Mesenchymal stem cell (in vitro differentiated cells and primary cell): ENCODE measurements around the gene FER1L5.

Experiments used
- DNase-seq: peaks from one replicate; pipeline ENCODE4 v3.0.0-alpha.2; 2013
- H2AFZ ChIP-seq: one replicate; pipeline ENCODE4 v1.6.1; 2013; ENCODE audit warnings: low read depth, mild to moderate bottlenecking, control low read depth, inconsistent platforms, low read length, moderate library complexity
- H2AK5ac ChIP-seq: 2 replicates; pipeline ENCODE4 v1.6.1; 2013; ENCODE audit warnings: low read length, moderate library complexity, mild to moderate bottlenecking, inconsistent platforms; ENCODE audit not compliant: severe bottlenecking
- H2BK120ac ChIP-seq: one replicate; pipeline ENCODE4 v1.6.1; 2013; ENCODE audit warnings: low read depth, mild to moderate bottlenecking, inconsistent platforms, low read length, moderate library complexity
- H2BK12ac ChIP-seq, 2 experiments: one replicate each; pipeline ENCODE4 v1.6.1; 2013; ENCODE audit warnings: inconsistent platforms in 2 of 2, low read length in 2 of 2, mild to moderate bottlenecking in 2 of 2, moderate library complexity in 2 of 2, control low read depth in 1 of 2
- H2BK15ac ChIP-seq: one replicate; pipeline ENCODE4 v1.6.1; 2013; ENCODE audit warnings: mild to moderate bottlenecking, low read depth, inconsistent platforms; ENCODE audit not compliant: poor library complexity, severe bottlenecking
- H2BK5ac ChIP-seq: 2 replicates; pipeline ENCODE4 v1.6.1; 2013; ENCODE audit warnings: low read depth, mild to moderate bottlenecking, low read length, control low read depth, inconsistent platforms; ENCODE audit not compliant: poor library complexity, severe bottlenecking
- H3K14ac ChIP-seq, 2 experiments: one replicate each; pipeline ENCODE4 v1.6.1; 2013; ENCODE audit warnings: inconsistent platforms in 2 of 2, low read length in 2 of 2, control low read depth in 1 of 2, mild to moderate bottlenecking in 1 of 2, moderate library complexity in 1 of 2
- H3K18ac ChIP-seq, 2 experiments: one replicate each; pipeline ENCODE4 v1.6.1; 2013; ENCODE audit warnings: inconsistent platforms in 2 of 2, low read length in 2 of 2, control low read depth in 1 of 2, low read depth in 1 of 2, mild to moderate bottlenecking in 1 of 2
- H3K23ac ChIP-seq, 2 experiments: one replicate each; pipeline ENCODE4 v1.6.1; 2013; ENCODE audit warnings: inconsistent platforms in 2 of 2, low read length in 2 of 2, mild to moderate bottlenecking in 2 of 2, moderate library complexity in 2 of 2, control low read depth in 1 of 2
- H3K27ac ChIP-seq: 2 replicates; pipeline ENCODE4 v1.5.1; 2013; ENCODE audit warnings: mild to moderate bottlenecking, moderate library complexity, low read length, control low read depth, inconsistent platforms; ENCODE audit not compliant: poor library complexity, severe bottlenecking
- H3K27me3 ChIP-seq, 2 experiments: 2 replicates each; pipeline versions ENCODE4 v1.6.1 to v1.7.0; 2013; ENCODE audit warnings: low read length in 2 of 2, mild to moderate bottlenecking in 2 of 2, moderate library complexity in 2 of 2, control low read depth in 1 of 2, inconsistent platforms in 1 of 2; ENCODE audit not compliant: control insufficient read depth in 1 of 2, insufficient read depth in 1 of 2
- H3K36me3 ChIP-seq, 2 experiments: 2 replicates each; pipeline versions ENCODE4 v1.6.1 to v1.7.0; 2013; ENCODE audit warnings: low read length in 2 of 2, control low read depth in 1 of 2, inconsistent platforms in 1 of 2, low read depth in 1 of 2, mild to moderate bottlenecking in 1 of 2; ENCODE audit not compliant: insufficient read depth in 2 of 2, control insufficient read depth in 1 of 2
- H3K4ac ChIP-seq, 2 experiments: one replicate each; pipeline ENCODE4 v1.6.1; 2013; ENCODE audit warnings: inconsistent platforms in 2 of 2, low read length in 2 of 2, mild to moderate bottlenecking in 2 of 2, moderate library complexity in 2 of 2, control low read depth in 1 of 2, low read depth in 1 of 2
- H3K4me1 ChIP-seq: 2 replicates; pipeline ENCODE4 v1.6.1; 2013; ENCODE audit warnings: low read depth, low read length, control low read depth; ENCODE audit not compliant: control insufficient read depth, insufficient read depth
- H3K4me2 ChIP-seq: 2 replicates; pipeline ENCODE4 v1.6.1; 2013; ENCODE audit warnings: low read length, mild to moderate bottlenecking, inconsistent platforms; ENCODE audit not compliant: poor library complexity, severe bottlenecking
- H3K4me3 ChIP-seq, 2 experiments: 2 replicates each; pipeline versions ENCODE4 v1.5.1 to v1.7.0; 2013; ENCODE audit warnings: low read length in 2 of 2, mild to moderate bottlenecking in 2 of 2, control low read depth in 1 of 2, low read depth in 1 of 2; ENCODE audit not compliant: insufficient read depth in 1 of 2
- H3K79me1 ChIP-seq: replicated peaks from 2 replicates; pipeline ENCODE4 v1.6.1; 2013; ENCODE audit warnings: mild to moderate bottlenecking, control low read depth, low read length, inconsistent platforms; ENCODE audit not compliant: poor library complexity, severe bottlenecking
- H3K9ac ChIP-seq: 2 replicates; pipeline ENCODE4 v1.7.0; 2013; ENCODE audit warnings: mild to moderate bottlenecking, low read length, moderate library complexity
- H3K9me3 ChIP-seq: 2 replicates; pipeline ENCODE4 v1.7.0; 2013; ENCODE audit warnings: mild to moderate bottlenecking, low read length; ENCODE audit not compliant: control insufficient read depth
- H4K8ac ChIP-seq: one replicate; pipeline ENCODE4 v1.6.1; 2013; ENCODE audit warnings: inconsistent platforms, mild to moderate bottlenecking, low read length, moderate library complexity
- H4K91ac ChIP-seq: one replicate; pipeline ENCODE4 v1.6.1; 2013; ENCODE audit warnings: mild to moderate bottlenecking, low read length, inconsistent platforms
- WGBS: methylation state at CpG from one replicate; pipeline ENCODE4 v1.1.7; 2013; ENCODE audit warnings: mixed read lengths; 5-methylcytosine and 5-hydroxymethylcytosine counted together

Gene FER1L5

GRCh38 chr2:96680561-96681141 lies 38.1 kb downstream of the FER1L5 start:
- 77% methylated on average over 2 of the region's 5 CpGs for WGBS

GRCh38 chr2:96681540-96681939 lies 39.0 kb downstream of the FER1L5 start:
- H3K4me2 ChIP-seq = no peak overlapping the region
- H3K9me3 ChIP-seq = no peaks in the 10 kb centered on the region
- H2BK15ac ChIP-seq = no peak overlapping the region
- no peak overlapping the region for H2AFZ ChIP-seq
- no peak overlapping the region for H3K27ac ChIP-seq
- H4K8ac ChIP-seq = no peak overlapping the region
- H2BK5ac ChIP-seq = no peak overlapping the region
- H3K14ac ChIP-seq = no peak overlapping the region
- H3K18ac ChIP-seq = no peak overlapping the region
- H4K91ac ChIP-seq = no peak overlapping the region
- no peak overlapping the region for H2BK12ac ChIP-seq
- H3K4me1 ChIP-seq = peaks cover 17% of the 10 kb centered on the region
- no peak overlapping the region for H3K23ac ChIP-seq
- no peaks in the 10 kb centered on the region for H3K36me3 ChIP-seq
- 92% methylated on average over 3 of the region's 4 CpGs for WGBS
- no peak overlapping the region for H3K4ac ChIP-seq
- no peak overlapping the region for H3K4me3 ChIP-seq
- H3K9ac ChIP-seq = no peak overlapping the region
- no peaks in the 10 kb centered on the region for H3K79me1 ChIP-seq
- peaks cover 8 to 50% of the 10 kb centered on the region in 2 experiments for H3K27me3 ChIP-seq
- no peak for DNase-seq
- H2AK5ac ChIP-seq = no peak overlapping the region
- H2BK120ac ChIP-seq = no peak overlapping the region

More at GRCh38 chr2:96680561-96681141, 38.1 kb downstream of the FER1L5 start:
- no peak for DNase-seq
- no peak overlapping the region for H3K4ac ChIP-seq
- H2AFZ ChIP-seq = no peak overlapping the region
- H3K9me3 ChIP-seq = no peaks in the 10 kb centered on the region
- H3K4me3 ChIP-seq = no peak overlapping the region
- no peak overlapping the region for H4K8ac ChIP-seq
- no peak overlapping the region for H2BK15ac ChIP-seq
- H3K18ac ChIP-seq = no peak overlapping the region
- H3K23ac ChIP-seq = no peak overlapping the region
- no peak overlapping the region for H2BK5ac ChIP-seq
- H3K9ac ChIP-seq = no peak overlapping the region
- H3K79me1 ChIP-seq = no peaks in the 10 kb centered on the region
- H4K91ac ChIP-seq = no peak overlapping the region
- peaks cover 10% of the 10 kb centered on the region for H3K4me1 ChIP-seq
- H3K14ac ChIP-seq = no peak overlapping the region
- H2AK5ac ChIP-seq = no peak overlapping the region
- no peak overlapping the region for H2BK120ac ChIP-seq
- no peak overlapping the region for H3K27ac ChIP-seq
- no peak overlapping the region for H2BK12ac ChIP-seq
- no peaks in the 10 kb centered on the region for H3K36me3 ChIP-seq
- H3K4me2 ChIP-seq = no peak overlapping the region
- H3K27me3 ChIP-seq = peaks cover 7 to 42% of the 10 kb centered on the region in 2 experiments

DNA sequence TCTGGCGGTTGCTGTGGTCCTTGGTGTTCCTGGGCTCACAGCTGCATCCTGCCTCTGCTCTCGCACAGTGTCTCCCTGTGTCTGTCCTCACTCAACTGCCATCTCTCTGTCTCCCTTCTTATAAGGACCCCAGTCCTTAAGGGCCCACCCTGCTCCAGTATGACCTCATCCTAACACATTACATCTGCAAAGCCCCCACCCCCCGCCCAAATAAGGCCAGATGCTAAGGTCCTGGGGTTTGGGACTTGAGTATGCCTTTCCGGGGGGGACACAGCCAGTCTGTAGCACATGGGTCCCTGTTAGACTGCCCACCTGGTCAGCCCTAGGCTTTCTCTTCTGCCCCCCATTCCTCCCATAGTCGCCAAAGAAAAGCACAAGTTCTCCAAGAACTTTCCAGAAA lies 40.7 kb downstream of the FER1L5 start:
- no peak overlapping the region for H3K18ac ChIP-seq
- no peak overlapping the region for H2AK5ac ChIP-seq
- H3K79me1 ChIP-seq = no peaks in the 10 kb centered on the region
- no peak overlapping the region for H3K4ac ChIP-seq
- no peaks in the 10 kb centered on the region for H3K9me3 ChIP-seq
- H4K8ac ChIP-seq = no peak overlapping the region
- H4K91ac ChIP-seq = no peak overlapping the region
- H3K9ac ChIP-seq = no peak overlapping the region
- no peak overlapping the region for H2AFZ ChIP-seq
- no peak overlapping the region for H2BK15ac ChIP-seq
- WGBS = 83% methylated on average over 5 of the region's 5 CpGs
- H3K27me3 ChIP-seq = peaks cover 8 to 57% of the 10 kb centered on the region in 2 experiments
- no peaks in the 10 kb centered on the region for H3K36me3 ChIP-seq
- no peak for DNase-seq
- no peak overlapping the region for H3K4me2 ChIP-seq
- H3K23ac ChIP-seq = no peak overlapping the region
- peaks cover 20% of the 10 kb centered on the region for H3K4me1 ChIP-seq
- H2BK120ac ChIP-seq = no peak overlapping the region
- H3K27ac ChIP-seq = no peak overlapping the region
- H3K4me3 ChIP-seq = no peak overlapping the region
- no peak overlapping the region for H2BK5ac ChIP-seq
- no peak overlapping the region for H2BK12ac ChIP-seq
- no peak overlapping the region for H3K14ac ChIP-seq

DNA sequence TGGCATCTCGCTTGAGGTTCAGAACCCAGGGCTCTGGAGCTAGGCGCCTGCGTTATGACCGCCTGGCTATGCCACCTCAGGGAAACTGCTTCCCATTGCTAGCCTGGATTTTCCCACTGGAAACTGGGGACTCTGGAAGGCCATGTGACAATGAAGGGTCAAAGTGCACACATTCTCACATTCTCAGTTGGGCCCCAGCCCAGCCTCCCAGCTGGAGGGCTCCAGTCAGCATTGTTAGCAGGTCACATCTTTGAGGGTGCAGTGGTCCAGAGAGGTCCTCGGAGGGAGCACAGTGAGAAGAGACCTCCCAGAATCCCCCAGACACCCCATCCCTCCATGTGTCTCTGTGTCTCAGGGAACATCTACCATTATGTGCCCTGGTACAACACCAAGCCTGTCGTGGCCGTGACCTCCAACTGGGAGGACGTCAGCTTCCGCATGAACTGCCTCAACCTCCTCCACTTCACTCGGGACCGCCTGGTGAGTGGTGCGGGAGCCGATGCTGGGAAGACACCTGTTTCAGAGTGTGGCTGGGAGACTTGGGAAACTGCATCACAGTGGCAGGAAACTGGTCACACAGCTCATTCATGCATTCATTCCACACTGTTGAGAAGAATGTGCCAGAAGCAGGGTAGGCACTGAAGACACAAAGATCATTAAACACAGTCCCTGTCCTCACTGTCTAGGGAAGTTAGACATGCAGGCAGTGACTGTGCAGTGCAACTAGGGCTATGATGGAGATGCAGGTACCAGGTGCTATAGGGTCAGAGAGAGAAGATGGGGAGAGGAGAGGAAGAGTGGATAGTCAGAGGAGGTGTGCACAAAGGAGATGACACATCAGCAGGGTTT lies 41.6 kb downstream of the FER1L5 start:
- Histone ChIP-seq H3K4me1 (peaks cover 20% of the 10 kb centered on the region), H3K4me2 (no peak overlapping the region), H2BK120ac (no peak overlapping the region), H3K27me3 (peaks cover 8 to 57% of the 10 kb centered on the region in 2 experiments), H3K14ac (no peak overlapping the region), H3K4me3 (no peak overlapping the region), H3K79me1 (no peaks in the 10 kb centered on the region), H3K27ac (no peak overlapping the region), H2BK12ac (no peak overlapping the region), H3K18ac (no peak overlapping the region), H3K4ac (no peak overlapping the region), H2BK5ac (no peak overlapping the region), H3K36me3 (no peaks in the 10 kb centered on the region), H2AFZ (no peak overlapping the region), H2AK5ac (no peak overlapping the region), H3K9ac (no peak overlapping the region), H4K91ac (no peak overlapping the region), H3K23ac (no peak overlapping the region), H2BK15ac (no peak overlapping the region), H3K9me3 (no peaks in the 10 kb centered on the region), H4K8ac (no peak overlapping the region)
- no peak for DNase-seq
- WGBS = 88% methylated on average over 13 of the region's 13 CpGs
